Testis (tissue), 2 donors: Measurements from ENCODE around the gene RSBN1L.

Experiments
- POLR2A ChIP-seq: fragments of 450-650 bp; IDR thresholded peaks from one replicate; pipeline ENCODE4 v1.6.1; 2017; ENCODE audit warnings: antibody characterized with exemption, mild to moderate bottlenecking, moderate library complexity
- TF ChIP-seq, protein P1 (sequence below), 3 experiments: fragments of 450-650 bp in 2 of 3; fragments of 200-600 bp in 1 of 3; sonication (generic) in 1 of 3; IDR thresholded peaks; one replicate each; pipeline ENCODE4 v1.5.1; 2016 to 2019; ENCODE audit warnings: antibody characterized with exemption in 3 of 3, mild to moderate bottlenecking in 2 of 3, moderate library complexity in 1 of 3

DNA sequence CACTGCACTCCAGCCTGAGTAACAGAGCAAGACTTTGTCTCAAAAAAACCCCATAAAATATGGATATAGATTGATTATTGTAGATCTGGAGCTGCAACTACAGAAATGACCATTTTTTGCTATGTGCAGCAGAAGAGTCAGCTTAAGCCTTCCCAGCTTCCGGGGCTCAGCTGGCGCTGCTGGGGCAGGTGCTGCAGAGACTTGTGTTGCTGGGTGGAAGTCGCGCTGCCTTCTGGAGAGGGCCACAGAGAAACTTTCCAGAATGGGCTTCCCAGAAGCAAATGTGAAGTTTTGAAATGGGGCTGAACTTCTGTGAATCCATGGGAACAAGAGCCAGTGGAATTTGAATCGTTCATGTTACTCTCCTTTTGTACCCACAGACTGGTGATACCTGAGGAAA lies 37.3 kb upstream of the RSBN1L start:
- TF ChIP-seq POLR2A = no peak
- TF ChIP-seq, protein P1, sequence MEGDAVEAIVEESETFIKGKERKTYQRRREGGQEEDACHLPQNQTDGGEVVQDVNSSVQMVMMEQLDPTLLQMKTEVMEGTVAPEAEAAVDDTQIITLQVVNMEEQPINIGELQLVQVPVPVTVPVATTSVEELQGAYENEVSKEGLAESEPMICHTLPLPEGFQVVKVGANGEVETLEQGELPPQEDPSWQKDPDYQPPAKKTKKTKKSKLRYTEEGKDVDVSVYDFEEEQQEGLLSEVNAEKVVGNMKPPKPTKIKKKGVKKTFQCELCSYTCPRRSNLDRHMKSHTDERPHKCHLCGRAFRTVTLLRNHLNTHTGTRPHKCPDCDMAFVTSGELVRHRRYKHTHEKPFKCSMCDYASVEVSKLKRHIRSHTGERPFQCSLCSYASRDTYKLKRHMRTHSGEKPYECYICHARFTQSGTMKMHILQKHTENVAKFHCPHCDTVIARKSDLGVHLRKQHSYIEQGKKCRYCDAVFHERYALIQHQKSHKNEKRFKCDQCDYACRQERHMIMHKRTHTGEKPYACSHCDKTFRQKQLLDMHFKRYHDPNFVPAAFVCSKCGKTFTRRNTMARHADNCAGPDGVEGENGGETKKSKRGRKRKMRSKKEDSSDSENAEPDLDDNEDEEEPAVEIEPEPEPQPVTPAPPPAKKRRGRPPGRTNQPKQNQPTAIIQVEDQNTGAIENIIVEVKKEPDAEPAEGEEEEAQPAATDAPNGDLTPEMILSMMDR (IDR thresholded peaks at IDR 0.05) = no peak
